A673 (cell line): ENCODE measurements around the gene ETNK2. TPM values are rescaled to one million over a fixed set of nuclear protein-coding genes. Genes with fewer than 3 reads are reported as not detected.

Experiments used
- BruUV-seq: library from RNA; stranded (reverse); fragments of 400-500 nt; replicated peaks from 2 replicates; lab custom pipeline; 2021; lab: Mats Ljungman, UMichigan
- CTCF ChIA-PET: fragments of 300-600 bp; sonication (Branson Sonifier 250); formaldehyde crosslinking; loops from one replicate; lab custom pipeline; 2022; ENCODE audit warnings: antibody characterized with exemption; lab: Charles Lee
- POLR2A ChIA-PET: fragments of 300-600 bp; sonication (Branson Sonifier 250); formaldehyde crosslinking; loops from one replicate; lab custom pipeline; 2022; ENCODE audit warnings: antibody characterized with exemption; ENCODE audit not compliant: low non-redundant PET; lab: Charles Lee
- DNase-seq: peaks from one replicate; pipeline ENCODE4 v3.0.0-alpha.2; 2015; ENCODE audit warnings: low spot score
- H3K27ac ChIP-seq: fragments of 200-600 bp; sonication (generic); 2 replicates; pipeline ENCODE4 v1.5.1; 2016; ENCODE audit warnings: mixed run types, low read depth, mild to moderate bottlenecking, mixed read lengths, antibody characterized with exemption, low read length; ENCODE audit not compliant: poor library complexity, severe bottlenecking
- H3K27me3 ChIP-seq: fragments of 200-600 bp; sonication (generic); replicated peaks from 2 replicates; pipeline ENCODE4 v1.6.1; 2017; ENCODE audit warnings: mixed run types, low read depth, mild to moderate bottlenecking, mixed read lengths, antibody characterized with exemption, low read length; ENCODE audit not compliant: insufficient read depth, poor library complexity
- H3K36me3 ChIP-seq: fragments of 200-600 bp; sonication (generic); 2 replicates; pipeline ENCODE4 v1.6.1; 2016; ENCODE audit warnings: mixed run types, mild to moderate bottlenecking, mixed read lengths, antibody characterized with exemption, low read length; ENCODE audit not compliant: insufficient read depth, poor library complexity, severe bottlenecking
- H3K4me1 ChIP-seq: fragments of 200-600 bp; sonication (generic); 2 replicates; pipeline ENCODE4 v1.6.1; 2017; ENCODE audit warnings: mixed run types, mild to moderate bottlenecking, mixed read lengths, antibody characterized with exemption, low read length; ENCODE audit not compliant: insufficient read depth, poor library complexity, severe bottlenecking
- H3K4me3 ChIP-seq: fragments of 200-600 bp; sonication (generic); 2 replicates; pipeline ENCODE4 v1.5.1; 2016; ENCODE audit warnings: low read depth, mixed run types, mild to moderate bottlenecking, mixed read lengths, low read length; ENCODE audit not compliant: poor library complexity, severe bottlenecking
- H3K9me3 ChIP-seq: fragments of 200-600 bp; sonication (generic); 2 replicates; pipeline ENCODE4 v1.6.1; 2016; ENCODE audit warnings: mixed run types, low read depth, mild to moderate bottlenecking, mixed read lengths, antibody characterized with exemption, low read length; ENCODE audit not compliant: poor library complexity, severe bottlenecking
- EZH2 ChIP-seq: fragments of 200-600 bp; sonication (generic); IDR thresholded peaks from 2 replicates; pipeline ENCODE4 v1.6.1; 2017; ENCODE audit warnings: borderline replicate concordance, low read depth, mild to moderate bottlenecking, mixed read lengths, antibody characterized with exemption, low read length; ENCODE audit not compliant: poor library complexity, severe bottlenecking
- intact Hi-C: fragments of 100-400 bp; cut with micrococcal nuclease; formaldehyde crosslinking; loops from one replicate; pipeline ENCODE4 v1.10.0; 2022; ENCODE audit not compliant: unreplicated experiment
- total RNA-seq: library from RNA; stranded (reverse); gene quantifications from 2 replicates; pipeline ENCODE4 v1.2.3, GENCODE V29; 2021
- TF ChIP-seq, protein P1 (sequence below): fragments of 300-800, 200-600 bp; sonication (generic); conservative IDR thresholded peaks from 2 replicates; pipeline ENCODE4 v1.5.1; 2017; ENCODE audit warnings: low read depth, mild to moderate bottlenecking, antibody characterized with exemption, low read length, moderate library complexity, mixed read lengths

Gene ETNK2
- total RNA-seq, 1 experiment from 2014 or later: 8.3 TPM

DNA sequence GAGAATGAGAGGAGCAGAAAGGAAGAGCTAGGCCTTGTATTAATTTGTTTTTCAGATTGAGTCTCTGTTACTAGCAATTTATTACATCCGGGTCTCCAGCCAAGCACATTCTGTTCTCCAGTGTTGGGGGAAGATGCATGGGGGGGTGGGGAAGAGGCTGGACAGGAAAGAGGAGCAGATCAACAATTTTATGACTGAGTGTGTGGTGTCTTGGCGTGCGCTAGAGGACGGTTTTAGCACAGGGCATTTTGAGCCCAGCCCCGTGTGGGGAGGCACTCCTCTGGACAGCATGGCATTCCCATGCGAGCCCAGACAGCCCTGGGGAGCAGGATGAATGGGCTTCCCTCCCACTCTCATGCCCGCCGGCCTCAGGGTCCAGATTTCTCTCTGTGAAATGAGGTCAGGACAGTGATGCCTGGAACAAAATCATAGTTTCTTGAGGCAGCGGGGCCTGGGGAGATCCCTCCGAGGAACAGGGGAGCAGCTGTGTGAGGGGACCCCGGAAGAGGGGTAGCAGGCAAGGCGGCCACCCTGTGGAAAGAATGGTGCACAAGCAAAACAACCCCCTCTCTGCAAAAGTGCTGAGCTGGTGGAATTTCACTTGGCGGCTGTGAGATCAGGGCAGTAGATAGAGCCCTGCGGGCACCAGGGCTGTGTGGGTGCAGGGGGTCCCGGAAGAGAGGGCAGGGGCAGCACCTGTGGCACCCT, 62.6 kb downstream of the ETNK2 start:
- POLR2A ChIA-PET: no interaction called here
- CTCF ChIA-PET: no interaction called here
- Histone ChIP-seq H3K27me3 (no peaks in the 10 kb centered on the region), H3K27ac (no peak overlapping the region), H3K4me3 (no peak overlapping the region), H3K36me3 (no peaks in the 10 kb centered on the region), H3K4me1 (peaks cover 10% of the 10 kb centered on the region), H3K9me3 (no peaks in the 10 kb centered on the region)
- no peak for DNase-seq
- no TSS peak for BruUV-seq
- no peak for TF ChIP-seq EZH2
- TF ChIP-seq, protein P1, sequence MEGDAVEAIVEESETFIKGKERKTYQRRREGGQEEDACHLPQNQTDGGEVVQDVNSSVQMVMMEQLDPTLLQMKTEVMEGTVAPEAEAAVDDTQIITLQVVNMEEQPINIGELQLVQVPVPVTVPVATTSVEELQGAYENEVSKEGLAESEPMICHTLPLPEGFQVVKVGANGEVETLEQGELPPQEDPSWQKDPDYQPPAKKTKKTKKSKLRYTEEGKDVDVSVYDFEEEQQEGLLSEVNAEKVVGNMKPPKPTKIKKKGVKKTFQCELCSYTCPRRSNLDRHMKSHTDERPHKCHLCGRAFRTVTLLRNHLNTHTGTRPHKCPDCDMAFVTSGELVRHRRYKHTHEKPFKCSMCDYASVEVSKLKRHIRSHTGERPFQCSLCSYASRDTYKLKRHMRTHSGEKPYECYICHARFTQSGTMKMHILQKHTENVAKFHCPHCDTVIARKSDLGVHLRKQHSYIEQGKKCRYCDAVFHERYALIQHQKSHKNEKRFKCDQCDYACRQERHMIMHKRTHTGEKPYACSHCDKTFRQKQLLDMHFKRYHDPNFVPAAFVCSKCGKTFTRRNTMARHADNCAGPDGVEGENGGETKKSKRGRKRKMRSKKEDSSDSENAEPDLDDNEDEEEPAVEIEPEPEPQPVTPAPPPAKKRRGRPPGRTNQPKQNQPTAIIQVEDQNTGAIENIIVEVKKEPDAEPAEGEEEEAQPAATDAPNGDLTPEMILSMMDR: no peak
- intact Hi-C loops: no loop called here

DNA sequence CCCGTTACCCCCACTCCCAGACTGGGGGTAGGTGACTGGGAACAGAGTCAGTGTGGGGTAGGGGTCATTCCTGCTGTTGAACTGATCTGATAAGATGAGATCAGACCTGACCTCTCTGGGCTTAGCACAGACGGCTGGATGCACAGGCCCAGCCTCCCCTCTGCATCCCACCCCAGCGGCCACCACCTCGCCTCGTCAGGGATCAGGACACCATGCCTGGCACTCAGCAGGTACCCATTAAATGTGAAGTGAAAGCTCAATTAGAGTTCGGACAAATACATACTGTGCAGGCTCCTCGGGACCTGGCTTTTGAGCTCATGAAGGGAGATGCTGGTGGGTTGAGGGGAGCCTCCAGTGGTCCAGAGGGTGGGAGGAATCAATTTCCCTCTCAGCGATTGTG, 63.2 kb downstream of the ETNK2 start:
- H3K4me1 ChIP-seq: peaks cover 5% of the 10 kb centered on the region
- no peaks in the 10 kb centered on the region for H3K36me3 ChIP-seq
- ChIA-PET CTCF (no interaction called here), POLR2A (no interaction called here)
- no peak for DNase-seq
- TF ChIP-seq, protein P1: no peak
- TF ChIP-seq EZH2: no peak
- no peaks in the 10 kb centered on the region for H3K27me3 ChIP-seq
- no peak overlapping the region for H3K4me3 ChIP-seq
- BruUV-seq: no TSS peak
- intact Hi-C loops: no loop called here
- no peaks in the 10 kb centered on the region for H3K9me3 ChIP-seq
- no peak overlapping the region for H3K27ac ChIP-seq

DNA sequence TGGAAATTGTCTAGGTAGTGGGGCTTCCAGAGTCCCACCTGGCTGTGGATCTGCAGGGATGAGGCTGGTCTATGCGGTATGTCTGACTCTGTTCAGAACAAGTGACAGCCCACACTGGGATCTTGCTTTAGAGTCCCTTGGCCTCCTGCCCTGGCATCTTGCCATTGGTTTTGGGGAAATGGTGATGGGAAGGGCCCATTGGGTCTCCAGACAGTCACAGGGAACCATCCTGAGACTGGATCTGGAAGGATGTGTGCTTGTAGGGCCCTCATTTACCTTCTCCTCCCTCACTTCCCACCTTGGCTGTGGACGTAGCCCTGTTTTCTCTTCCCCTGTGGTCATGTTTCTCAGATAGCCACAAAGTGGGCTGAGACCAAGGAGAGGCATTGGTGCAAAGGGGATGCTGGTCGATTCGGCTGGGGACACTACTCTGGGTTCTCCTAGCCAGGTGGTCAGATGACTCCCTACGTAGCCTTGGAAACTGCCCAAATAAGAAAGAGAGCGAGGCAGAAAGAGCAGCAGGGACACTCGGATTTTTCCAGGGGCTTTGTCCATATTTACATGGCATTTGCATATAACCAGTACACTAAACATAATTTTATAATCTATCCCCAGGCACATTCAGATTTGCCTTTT, 63.8 kb downstream of the ETNK2 start:
- no peak overlapping the region for H3K4me3 ChIP-seq
- ChIA-PET CTCF (no interaction called here), POLR2A (no interaction called here)
- no peaks in the 10 kb centered on the region for H3K4me1 ChIP-seq
- no peaks in the 10 kb centered on the region for H3K27me3 ChIP-seq
- intact Hi-C loops: no loop called here
- TF ChIP-seq EZH2: no peak
- TF ChIP-seq, protein P1: no peak
- H3K36me3 ChIP-seq: no peaks in the 10 kb centered on the region
- no peak for DNase-seq
- H3K9me3 ChIP-seq: no peaks in the 10 kb centered on the region
- no peak overlapping the region for H3K27ac ChIP-seq
- BruUV-seq: no TSS peak
